K562 (cell line): Measurements from ENCODE around the gene KCNH2. TPM values are rescaled to one million over a fixed set of nuclear protein-coding genes. Genes with fewer than 3 reads are reported as not detected.

Experiments
- ADNP ChIP-seq: fragments of 200-800 bp; sonication (Bioruptor generic); IDR thresholded peaks from 2 replicates; pipeline ENCODE4 v1.6.1; 2016; ENCODE audit warnings: missing genetic modification characterization, missing compliant biosample characterization
- CCAR2 ChIP-seq: fragments of 200-400 bp; formaldehyde crosslinking; IDR thresholded peaks from 2 replicates; pipeline ENCODE4 v1.6.1; 2017; ENCODE audit warnings: mild to moderate bottlenecking, low read depth, low read length
- FUS ChIP-seq: fragments of 200-400 bp; formaldehyde crosslinking; optimal IDR thresholded peaks from 2 replicates; pipeline ENCODE3; 2017; ENCODE audit warnings: low read depth, low read length
- ILF3 ChIP-seq: fragments of 450-650 bp; IDR thresholded peaks from 2 replicates; pipeline ENCODE4 v1.6.1; 2018; ENCODE audit warnings: antibody characterized with exemption, mild to moderate bottlenecking, moderate library complexity, borderline replicate concordance
- SIRT6 ChIP-seq: IDR thresholded peaks from one replicate; pipeline ENCODE4 v1.6.1; 2012; ENCODE audit warnings: low read depth, mild to moderate bottlenecking, control low read depth, inconsistent platforms, low read length, moderate library complexity
- ZNF121 ChIP-seq: sonication (generic); formaldehyde crosslinking; conservative IDR thresholded peaks from 2 replicates; pipeline ENCODE4 v1.8.0; 2022; ENCODE audit warnings: missing genetic modification reagents
- ZNF408 ChIP-seq: fragments of 250-450 bp; sonication (Bioruptor Pico); IDR thresholded peaks from 2 replicates; pipeline ENCODE4 v1.4.0; 2020; ENCODE audit warnings: low read depth, mild to moderate bottlenecking, moderate library complexity
- polyA plus RNA-seq, 8 experiments: library from polyadenylated mRNA; depleted of rRNA in 4 of 8; stranded (reverse) in 5 of 8; unstranded in 3 of 8; fragments of >200 nt; fragmentation: Nextera tagmentation in 2 of 8; fragmentation: Illumina TruSeq in 1 of 8; extraction: Ambion mirVana in 2 of 8; extraction: Trizol in 1 of 8; gene quantifications; 2 replicates each; pipeline versions ENCODE4 v1.2.1 to v1.2.3, GENCODE V29; 2011 to 2014; ENCODE audit warnings: inconsistent platforms in 1 of 8, missing spikeins in 1 of 8
- total RNA-seq, 7 experiments: library from RNA; depleted of rRNA in 6 of 7; stranded (reverse); fragments of >200 nt in 6 of 7; fragmentation: Illumina TruSeq in 2 of 7; extraction: Trizol in 2 of 7; gene quantifications; 2 replicates each; pipeline versions ENCODE4 v1.2.1 to v1.2.3, GENCODE V29; 2011 to 2021; ENCODE audit warnings: low replicate concordance in 1 of 7
- TF ChIP-seq, protein P1 (sequence below): fragments of 450-650 bp; IDR thresholded peaks from 2 replicates; pipeline ENCODE4 v1.6.1; 2016; ENCODE audit warnings: borderline replicate concordance
- TF ChIP-seq, protein P2 (sequence below): fragments of 450-650 bp; IDR thresholded peaks from 2 replicates; pipeline ENCODE4 v1.6.1; 2016; ENCODE audit warnings: mild to moderate bottlenecking, moderate library complexity

Gene KCNH2
- total and polyA plus RNA-seq, 9 of the 15 experiments (the other 6 are each of a cell fraction or from before 2014, with no cell fraction given) = 18.1 to 368 (median 218) TPM

DNA sequence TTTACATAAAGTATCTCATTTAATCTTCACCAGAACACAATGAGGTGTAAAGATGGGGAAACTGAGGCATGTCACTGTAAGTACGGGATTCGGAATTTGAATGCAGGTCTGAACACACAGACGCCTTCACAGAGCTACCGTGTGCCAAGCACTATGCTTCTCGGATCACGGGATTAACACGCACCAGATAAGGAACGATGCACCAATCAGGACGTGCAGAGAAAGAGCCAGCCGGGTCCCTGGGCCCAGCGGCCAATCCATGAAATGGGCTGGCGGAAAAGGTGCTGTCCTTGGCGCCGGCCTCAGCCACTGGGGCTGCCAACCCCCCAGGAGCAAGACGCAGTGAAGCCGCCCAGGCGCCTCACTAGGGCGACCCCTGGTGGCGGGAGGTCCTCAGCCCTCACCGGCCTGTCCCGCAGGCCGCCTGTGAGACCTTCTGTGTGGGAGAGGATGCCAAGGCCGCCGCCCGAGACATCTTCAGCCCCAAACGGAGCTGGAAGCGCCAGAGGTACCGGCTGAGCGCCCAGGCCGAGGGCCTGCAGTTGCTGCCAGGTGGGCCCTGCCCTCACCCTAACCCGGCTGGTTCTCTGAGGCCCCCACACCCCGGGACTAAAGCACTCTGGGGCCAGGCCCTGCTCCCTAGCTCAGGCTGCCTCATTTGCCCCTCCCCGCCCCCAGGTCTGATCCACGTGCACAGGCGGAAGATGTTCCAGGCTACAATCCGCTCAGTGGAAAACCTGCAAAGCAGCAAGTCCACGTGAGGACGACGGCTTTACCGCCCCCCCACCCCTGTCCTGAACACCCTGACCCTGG is 30.6 kb upstream of the KCNH2 start (continued):
- TF ChIP-seq, protein P1, sequence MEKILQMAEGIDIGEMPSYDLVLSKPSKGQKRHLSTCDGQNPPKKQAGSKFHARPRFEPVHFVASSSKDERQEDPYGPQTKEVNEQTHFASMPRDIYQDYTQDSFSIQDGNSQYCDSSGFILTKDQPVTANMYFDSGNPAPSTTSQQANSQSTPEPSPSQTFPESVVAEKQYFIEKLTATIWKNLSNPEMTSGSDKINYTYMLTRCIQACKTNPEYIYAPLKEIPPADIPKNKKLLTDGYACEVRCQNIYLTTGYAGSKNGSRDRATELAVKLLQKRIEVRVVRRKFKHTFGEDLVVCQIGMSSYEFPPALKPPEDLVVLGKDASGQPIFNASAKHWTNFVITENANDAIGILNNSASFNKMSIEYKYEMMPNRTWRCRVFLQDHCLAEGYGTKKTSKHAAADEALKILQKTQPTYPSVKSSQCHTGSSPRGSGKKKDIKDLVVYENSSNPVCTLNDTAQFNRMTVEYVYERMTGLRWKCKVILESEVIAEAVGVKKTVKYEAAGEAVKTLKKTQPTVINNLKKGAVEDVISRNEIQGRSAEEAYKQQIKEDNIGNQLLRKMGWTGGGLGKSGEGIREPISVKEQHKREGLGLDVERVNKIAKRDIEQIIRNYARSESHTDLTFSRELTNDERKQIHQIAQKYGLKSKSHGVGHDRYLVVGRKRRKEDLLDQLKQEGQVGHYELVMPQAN = 0 out of 2 replicates have a peak, but pooled peaks have one; percentile 57
- TF ChIP-seq CCAR2 = no peak
- TF ChIP-seq SIRT6 = no peak
- TF ChIP-seq ADNP (tag) = no peak
- TF ChIP-seq, protein P2, sequence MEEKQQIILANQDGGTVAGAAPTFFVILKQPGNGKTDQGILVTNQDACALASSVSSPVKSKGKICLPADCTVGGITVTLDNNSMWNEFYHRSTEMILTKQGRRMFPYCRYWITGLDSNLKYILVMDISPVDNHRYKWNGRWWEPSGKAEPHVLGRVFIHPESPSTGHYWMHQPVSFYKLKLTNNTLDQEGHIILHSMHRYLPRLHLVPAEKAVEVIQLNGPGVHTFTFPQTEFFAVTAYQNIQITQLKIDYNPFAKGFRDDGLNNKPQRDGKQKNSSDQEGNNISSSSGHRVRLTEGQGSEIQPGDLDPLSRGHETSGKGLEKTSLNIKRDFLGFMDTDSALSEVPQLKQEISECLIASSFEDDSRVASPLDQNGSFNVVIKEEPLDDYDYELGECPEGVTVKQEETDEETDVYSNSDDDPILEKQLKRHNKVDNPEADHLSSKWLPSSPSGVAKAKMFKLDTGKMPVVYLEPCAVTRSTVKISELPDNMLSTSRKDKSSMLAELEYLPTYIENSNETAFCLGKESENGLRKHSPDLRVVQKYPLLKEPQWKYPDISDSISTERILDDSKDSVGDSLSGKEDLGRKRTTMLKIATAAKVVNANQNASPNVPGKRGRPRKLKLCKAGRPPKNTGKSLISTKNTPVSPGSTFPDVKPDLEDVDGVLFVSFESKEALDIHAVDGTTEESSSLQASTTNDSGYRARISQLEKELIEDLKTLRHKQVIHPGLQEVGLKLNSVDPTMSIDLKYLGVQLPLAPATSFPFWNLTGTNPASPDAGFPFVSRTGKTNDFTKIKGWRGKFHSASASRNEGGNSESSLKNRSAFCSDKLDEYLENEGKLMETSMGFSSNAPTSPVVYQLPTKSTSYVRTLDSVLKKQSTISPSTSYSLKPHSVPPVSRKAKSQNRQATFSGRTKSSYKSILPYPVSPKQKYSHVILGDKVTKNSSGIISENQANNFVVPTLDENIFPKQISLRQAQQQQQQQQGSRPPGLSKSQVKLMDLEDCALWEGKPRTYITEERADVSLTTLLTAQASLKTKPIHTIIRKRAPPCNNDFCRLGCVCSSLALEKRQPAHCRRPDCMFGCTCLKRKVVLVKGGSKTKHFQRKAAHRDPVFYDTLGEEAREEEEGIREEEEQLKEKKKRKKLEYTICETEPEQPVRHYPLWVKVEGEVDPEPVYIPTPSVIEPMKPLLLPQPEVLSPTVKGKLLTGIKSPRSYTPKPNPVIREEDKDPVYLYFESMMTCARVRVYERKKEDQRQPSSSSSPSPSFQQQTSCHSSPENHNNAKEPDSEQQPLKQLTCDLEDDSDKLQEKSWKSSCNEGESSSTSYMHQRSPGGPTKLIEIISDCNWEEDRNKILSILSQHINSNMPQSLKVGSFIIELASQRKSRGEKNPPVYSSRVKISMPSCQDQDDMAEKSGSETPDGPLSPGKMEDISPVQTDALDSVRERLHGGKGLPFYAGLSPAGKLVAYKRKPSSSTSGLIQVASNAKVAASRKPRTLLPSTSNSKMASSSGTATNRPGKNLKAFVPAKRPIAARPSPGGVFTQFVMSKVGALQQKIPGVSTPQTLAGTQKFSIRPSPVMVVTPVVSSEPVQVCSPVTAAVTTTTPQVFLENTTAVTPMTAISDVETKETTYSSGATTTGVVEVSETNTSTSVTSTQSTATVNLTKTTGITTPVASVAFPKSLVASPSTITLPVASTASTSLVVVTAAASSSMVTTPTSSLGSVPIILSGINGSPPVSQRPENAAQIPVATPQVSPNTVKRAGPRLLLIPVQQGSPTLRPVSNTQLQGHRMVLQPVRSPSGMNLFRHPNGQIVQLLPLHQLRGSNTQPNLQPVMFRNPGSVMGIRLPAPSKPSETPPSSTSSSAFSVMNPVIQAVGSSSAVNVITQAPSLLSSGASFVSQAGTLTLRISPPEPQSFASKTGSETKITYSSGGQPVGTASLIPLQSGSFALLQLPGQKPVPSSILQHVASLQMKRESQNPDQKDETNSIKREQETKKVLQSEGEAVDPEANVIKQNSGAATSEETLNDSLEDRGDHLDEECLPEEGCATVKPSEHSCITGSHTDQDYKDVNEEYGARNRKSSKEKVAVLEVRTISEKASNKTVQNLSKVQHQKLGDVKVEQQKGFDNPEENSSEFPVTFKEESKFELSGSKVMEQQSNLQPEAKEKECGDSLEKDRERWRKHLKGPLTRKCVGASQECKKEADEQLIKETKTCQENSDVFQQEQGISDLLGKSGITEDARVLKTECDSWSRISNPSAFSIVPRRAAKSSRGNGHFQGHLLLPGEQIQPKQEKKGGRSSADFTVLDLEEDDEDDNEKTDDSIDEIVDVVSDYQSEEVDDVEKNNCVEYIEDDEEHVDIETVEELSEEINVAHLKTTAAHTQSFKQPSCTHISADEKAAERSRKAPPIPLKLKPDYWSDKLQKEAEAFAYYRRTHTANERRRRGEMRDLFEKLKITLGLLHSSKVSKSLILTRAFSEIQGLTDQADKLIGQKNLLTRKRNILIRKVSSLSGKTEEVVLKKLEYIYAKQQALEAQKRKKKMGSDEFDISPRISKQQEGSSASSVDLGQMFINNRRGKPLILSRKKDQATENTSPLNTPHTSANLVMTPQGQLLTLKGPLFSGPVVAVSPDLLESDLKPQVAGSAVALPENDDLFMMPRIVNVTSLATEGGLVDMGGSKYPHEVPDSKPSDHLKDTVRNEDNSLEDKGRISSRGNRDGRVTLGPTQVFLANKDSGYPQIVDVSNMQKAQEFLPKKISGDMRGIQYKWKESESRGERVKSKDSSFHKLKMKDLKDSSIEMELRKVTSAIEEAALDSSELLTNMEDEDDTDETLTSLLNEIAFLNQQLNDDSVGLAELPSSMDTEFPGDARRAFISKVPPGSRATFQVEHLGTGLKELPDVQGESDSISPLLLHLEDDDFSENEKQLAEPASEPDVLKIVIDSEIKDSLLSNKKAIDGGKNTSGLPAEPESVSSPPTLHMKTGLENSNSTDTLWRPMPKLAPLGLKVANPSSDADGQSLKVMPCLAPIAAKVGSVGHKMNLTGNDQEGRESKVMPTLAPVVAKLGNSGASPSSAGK = peak; percentile 87
- TF ChIP-seq ILF3 = no peak
- TF ChIP-seq ZNF121 (CRISPR knock-in tag) = peak; percentile 4; the same call in 1 of the 2 replicates
- no peak for TF ChIP-seq ZNF408 (CRISPR knock-in tag)
- TF ChIP-seq FUS = no peak
